PC-9 (cell line): ENCODE measurements around the gene RBP7. TPM values are rescaled to one million over a fixed set of nuclear protein-coding genes. Genes with fewer than 3 reads are reported as not detected.

Experiments
- BruUV-seq: library from RNA; stranded (reverse); fragments of 400-500 nt; replicated peaks from 2 replicates; lab custom pipeline; 2021; lab: Mats Ljungman, UMichigan
- CTCF ChIA-PET: fragments of 300-600 bp; sonication (Branson Sonifier 250); formaldehyde crosslinking; loops from one replicate; lab custom pipeline; 2022; ENCODE audit warnings: antibody characterized with exemption; lab: Charles Lee
- POLR2A ChIA-PET: fragments of 300-600 bp; sonication (Branson Sonifier 250); formaldehyde crosslinking; loops from one replicate; lab custom pipeline; 2022; ENCODE audit warnings: antibody characterized with exemption; ENCODE audit not compliant: unreplicated experiment; lab: Charles Lee
- DNase-seq, 2 experiments: peaks; one replicate each; pipeline versions ENCODE4 v3.0.0 to v3.0.0-alpha.2; 2015 to 2022; ENCODE audit warnings: mixed read lengths in 1 of 2
- H2AFZ ChIP-seq: fragments of 200-600 bp; sonication (generic); 2 replicates; pipeline ENCODE4 v1.8.1; 2017; ENCODE audit warnings: antibody characterized with exemption
- H3F3A ChIP-seq: fragments of 200-600 bp; sonication (generic); 2 replicates; pipeline ENCODE4 v1.8.1; 2017; ENCODE audit warnings: antibody characterized with exemption, mild to moderate bottlenecking, low read depth; ENCODE audit not compliant: insufficient read depth
- H3K27ac ChIP-seq: fragments of 200-600 bp; sonication (generic); 2 replicates; pipeline ENCODE4 v1.6.1; 2016; ENCODE audit warnings: mixed run types
- H3K27me3 ChIP-seq: fragments of 200-600 bp; sonication (generic); 2 replicates; pipeline ENCODE4 v1.6.1; 2016; ENCODE audit warnings: low read depth, mixed run types; ENCODE audit not compliant: insufficient read depth
- H3K36me3 ChIP-seq: fragments of 200-600 bp; sonication (generic); 2 replicates; pipeline ENCODE4 v1.6.1; 2016; ENCODE audit warnings: low read depth, mixed run types
- H3K4me1 ChIP-seq: fragments of 200-600 bp; sonication (generic); replicated peaks from 2 replicates; pipeline ENCODE4 v1.6.1; 2016; ENCODE audit warnings: mixed run types; ENCODE audit not compliant: insufficient read depth
- H3K4me2 ChIP-seq: fragments of 200-600 bp; sonication (generic); 2 replicates; pipeline ENCODE4 v1.6.1; 2017; ENCODE audit warnings: mixed run types
- H3K4me3 ChIP-seq: fragments of 200-600 bp; sonication (generic); 2 replicates; pipeline ENCODE4 v1.6.1; 2016; ENCODE audit warnings: mixed run types
- H3K79me2 ChIP-seq: fragments of 200-600 bp; sonication (generic); 2 replicates; pipeline ENCODE4 v1.6.1; 2017; ENCODE audit warnings: low read depth, mixed run types
- H3K9me2 ChIP-seq: fragments of 200-600 bp; sonication (generic); 2 replicates; pipeline ENCODE4 v1.8.1; 2017; ENCODE audit warnings: mild to moderate bottlenecking; ENCODE audit not compliant: insufficient read depth
- H3K9me3 ChIP-seq: fragments of 200-600 bp; sonication (generic); 2 replicates; pipeline ENCODE4 v1.8.1; 2016; ENCODE audit warnings: low read depth; ENCODE audit not compliant: insufficient read depth
- H4K20me1 ChIP-seq: fragments of 200-600 bp; sonication (generic); 2 replicates; pipeline ENCODE4 v1.8.1; 2017; ENCODE audit not compliant: insufficient read depth
- EZH2 ChIP-seq: fragments of 200-600 bp; sonication (generic); IDR thresholded peaks from 2 replicates; pipeline ENCODE4 v1.8.0; 2017; ENCODE audit warnings: antibody characterized with exemption, low read depth
- intact Hi-C: fragments of 100-400 bp; cut with micrococcal nuclease; formaldehyde crosslinking; loops from one replicate; pipeline ENCODE4 v1.10.0; 2022; ENCODE audit not compliant: unreplicated experiment
- total RNA-seq: library from RNA; stranded (reverse); gene quantifications from 2 replicates; pipeline ENCODE4 v1.2.3, GENCODE V29; 2021
- TF ChIP-seq, protein P1 (sequence below): fragments of 200-600 bp; sonication (generic); conservative IDR thresholded peaks from 2 replicates; pipeline ENCODE4 v1.6.1; 2017; ENCODE audit warnings: mixed run types, antibody characterized with exemption, mild to moderate bottlenecking, moderate library complexity

The RBP7 gene
- total RNA-seq, 1 experiment from 2014 or later = 0.61 TPM

DNA sequence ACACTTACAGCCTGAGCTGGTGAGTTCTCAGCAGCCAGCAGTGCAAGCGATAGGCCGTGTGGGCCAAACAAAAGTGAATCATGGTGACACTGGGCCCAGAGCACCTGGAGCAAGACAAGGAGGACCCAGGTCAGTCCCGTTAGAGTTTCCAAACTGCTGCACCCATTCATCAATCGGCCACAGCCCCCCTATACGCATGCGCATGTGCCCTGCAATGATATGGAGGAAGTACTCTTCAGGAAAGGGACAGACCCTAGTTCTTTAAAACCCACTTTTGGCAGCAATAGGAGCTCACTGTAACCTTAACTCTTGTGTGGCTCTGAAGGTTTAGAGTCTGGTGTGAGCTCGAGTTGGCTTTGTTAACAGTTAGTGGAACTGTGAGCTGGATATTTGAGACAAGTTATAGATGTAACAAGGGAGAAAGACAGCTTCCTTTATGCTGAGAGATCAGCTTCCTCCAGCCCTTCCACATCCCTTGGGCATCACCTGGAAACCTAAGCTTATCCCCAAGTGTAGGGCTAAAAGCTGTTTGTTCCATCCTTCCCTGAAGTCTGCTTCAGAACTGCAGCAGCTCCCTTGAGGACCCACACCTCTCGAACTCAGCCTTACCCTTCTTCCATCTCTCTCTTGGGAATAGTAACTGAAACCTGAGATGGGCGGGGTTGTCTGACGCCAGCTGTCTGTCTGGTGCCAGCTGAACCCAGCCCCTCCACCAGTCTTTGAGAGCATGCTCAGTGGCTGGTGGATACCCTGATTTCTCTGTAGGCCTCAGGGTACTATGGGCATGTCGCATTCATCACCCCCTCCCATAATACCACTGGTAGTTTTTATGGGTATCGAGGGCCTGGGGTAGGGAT lies 36.1 kb upstream of the RBP7 start:
- Histone ChIP-seq H3K79me2 (no peaks in the 10 kb centered on the region), H3F3A (no peaks in the 10 kb centered on the region), H3K27me3 (no peaks in the 10 kb centered on the region), H3K36me3 (no peaks in the 10 kb centered on the region), H3K9me3 (no peaks in the 10 kb centered on the region), H3K4me2 (no peak overlapping the region), H4K20me1 (no peaks in the 10 kb centered on the region), H3K4me3 (no peak overlapping the region), H3K4me1 (no peaks in the 10 kb centered on the region), H3K9me2 (no peaks in the 10 kb centered on the region), H2AFZ (no peak overlapping the region), H3K27ac (no peak overlapping the region)
- TF ChIP-seq, protein P1, sequence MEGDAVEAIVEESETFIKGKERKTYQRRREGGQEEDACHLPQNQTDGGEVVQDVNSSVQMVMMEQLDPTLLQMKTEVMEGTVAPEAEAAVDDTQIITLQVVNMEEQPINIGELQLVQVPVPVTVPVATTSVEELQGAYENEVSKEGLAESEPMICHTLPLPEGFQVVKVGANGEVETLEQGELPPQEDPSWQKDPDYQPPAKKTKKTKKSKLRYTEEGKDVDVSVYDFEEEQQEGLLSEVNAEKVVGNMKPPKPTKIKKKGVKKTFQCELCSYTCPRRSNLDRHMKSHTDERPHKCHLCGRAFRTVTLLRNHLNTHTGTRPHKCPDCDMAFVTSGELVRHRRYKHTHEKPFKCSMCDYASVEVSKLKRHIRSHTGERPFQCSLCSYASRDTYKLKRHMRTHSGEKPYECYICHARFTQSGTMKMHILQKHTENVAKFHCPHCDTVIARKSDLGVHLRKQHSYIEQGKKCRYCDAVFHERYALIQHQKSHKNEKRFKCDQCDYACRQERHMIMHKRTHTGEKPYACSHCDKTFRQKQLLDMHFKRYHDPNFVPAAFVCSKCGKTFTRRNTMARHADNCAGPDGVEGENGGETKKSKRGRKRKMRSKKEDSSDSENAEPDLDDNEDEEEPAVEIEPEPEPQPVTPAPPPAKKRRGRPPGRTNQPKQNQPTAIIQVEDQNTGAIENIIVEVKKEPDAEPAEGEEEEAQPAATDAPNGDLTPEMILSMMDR = no peak
- TF ChIP-seq EZH2 = no peak
- intact Hi-C loops = no loop called here
- no peak for DNase-seq
- ChIA-PET CTCF (interaction anchor here (0.6 kb wide), 1 partner anchor 47 kb away, joined by 9 read pairs; no protein-coding TSS in a partner anchor), POLR2A (interaction anchor here (0.6 kb wide), 1 partner anchor 48 kb away, joined by 5 read pairs; no protein-coding TSS in a partner anchor)
- BruUV-seq = no TSS peak

DNA sequence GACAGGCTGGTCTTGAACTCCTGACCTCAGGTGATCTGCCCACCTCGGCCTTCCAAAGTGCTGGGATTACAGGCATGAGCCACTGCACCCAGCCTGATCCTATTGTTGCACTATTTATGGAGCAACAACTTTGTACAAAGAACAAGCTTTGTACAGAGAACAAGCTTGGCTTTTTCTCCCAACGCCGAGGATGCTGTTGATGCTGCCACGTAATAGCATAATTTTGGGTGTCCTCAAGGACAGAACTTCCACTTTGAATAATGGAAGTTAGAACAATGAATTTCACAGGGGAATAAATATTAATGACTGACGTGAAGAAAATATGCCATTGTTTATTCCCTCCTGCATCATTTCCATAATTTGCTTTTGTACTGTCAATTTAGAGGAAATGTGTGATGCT lies 12.8 kb upstream of the RBP7 start:
- no peaks in the 10 kb centered on the region for H3K4me1 ChIP-seq
- ChIA-PET CTCF (no interaction called here), POLR2A (interaction anchor here (0.6 kb wide), 1 partner anchor 1090 kb away, joined by 3 read pairs; no protein-coding TSS in a partner anchor)
- no peak overlapping the region for H2AFZ ChIP-seq
- no peak overlapping the region for H3K4me3 ChIP-seq
- no peaks in the 10 kb centered on the region for H3K79me2 ChIP-seq
- DNase-seq = no peak
- H3F3A ChIP-seq = no peaks in the 10 kb centered on the region
- BruUV-seq = no TSS peak
- H3K27me3 ChIP-seq = no peaks in the 10 kb centered on the region
- H3K9me2 ChIP-seq = no peaks in the 10 kb centered on the region
- TF ChIP-seq EZH2 = no peak
- TF ChIP-seq, protein P1 = no peak
- no peak overlapping the region for H3K4me2 ChIP-seq
- H3K36me3 ChIP-seq = no peaks in the 10 kb centered on the region
- intact Hi-C loops = no loop called here
- H4K20me1 ChIP-seq = no peaks in the 10 kb centered on the region
- no peak overlapping the region for H3K27ac ChIP-seq
- no peaks in the 10 kb centered on the region for H3K9me3 ChIP-seq

DNA sequence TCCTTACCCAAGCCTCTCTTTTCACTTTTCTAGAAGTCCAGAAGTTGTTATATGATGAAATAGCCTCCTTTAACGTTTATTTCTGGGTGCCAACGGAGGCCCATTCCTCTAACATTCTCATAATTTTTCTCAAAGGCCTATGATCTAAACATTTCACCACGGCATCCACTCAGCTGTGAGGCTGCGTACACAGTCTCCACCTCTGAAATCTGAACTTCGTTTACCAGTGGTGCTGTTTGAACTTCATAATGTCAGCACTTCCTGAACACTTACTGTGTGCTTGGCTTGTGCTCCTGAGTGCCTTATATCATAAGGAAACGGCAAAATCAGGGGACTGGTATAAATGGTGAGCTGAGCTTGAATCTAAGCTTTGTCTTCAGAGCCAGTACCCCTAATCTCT lies 12.0 kb upstream of the RBP7 start:
- no TSS peak for BruUV-seq
- Histone ChIP-seq H3K27ac (no peak overlapping the region), H2AFZ (no peak overlapping the region), H3K4me1 (no peaks in the 10 kb centered on the region), H4K20me1 (no peaks in the 10 kb centered on the region), H3K27me3 (no peaks in the 10 kb centered on the region), H3K4me3 (no peak overlapping the region), H3K4me2 (no peak overlapping the region), H3K79me2 (no peaks in the 10 kb centered on the region), H3K9me3 (no peaks in the 10 kb centered on the region), H3K9me2 (no peaks in the 10 kb centered on the region), H3K36me3 (no peaks in the 10 kb centered on the region), H3F3A (no peaks in the 10 kb centered on the region)
- TF ChIP-seq, protein P1 = no peak
- TF ChIP-seq EZH2 = no peak
- intact Hi-C loops = no loop called here
- no peak for DNase-seq
- ChIA-PET POLR2A (no interaction called here), CTCF (no interaction called here)
